Endothelial cell of umbilical vein (primary cell): Measurements from ENCODE around the gene ACOT7.

Source experiments
- CTCF ChIP-seq, 2 donors: IDR thresholded peaks; 1 replicate in 1 of 2; 2 replicates in 1 of 2; pipeline ENCODE4 v1.5.1; 2011; ENCODE audit warnings: low read length in 2 of 2, mild to moderate bottlenecking in 2 of 2, moderate library complexity in 2 of 2, control low read depth in 1 of 2, inconsistent platforms in 1 of 2, low read depth in 1 of 2; ENCODE audit not compliant: insufficient read depth in 1 of 2; ENCODE audit errors: extremely low read depth in 1 of 2
- FOS ChIP-seq: IDR thresholded peaks from 2 replicates; pipeline ENCODE4 v1.6.1; 2011; ENCODE audit warnings: mild to moderate bottlenecking, low read length, moderate library complexity, borderline replicate concordance; ENCODE audit not compliant: insufficient read depth
- JUN ChIP-seq: IDR thresholded peaks from 2 replicates; pipeline ENCODE4 v1.6.1; 2011; ENCODE audit warnings: borderline replicate concordance, low read depth; ENCODE audit not compliant: insufficient read length, insufficient read depth
- POLR2AphosphoS5 ChIP-seq: IDR thresholded peaks from 2 replicates; pipeline ENCODE4 v1.6.1; 2012; ENCODE audit warnings: low read depth, mild to moderate bottlenecking, control low read depth, low read length, moderate library complexity; ENCODE audit not compliant: insufficient read depth

- TF ChIP-seq CTCF (IDR thresholded peaks at IDR 0.05; ENCODE audit: extremely low read depth in 1 of 2, insufficient read depth in 1 of 2, low read depth in 1 of 2, low read length in 2 of 2), result no peak
- TF ChIP-seq FOS, result peak; percentile 27
- TF ChIP-seq POLR2AphosphoS5, result no peak
- TF ChIP-seq JUN, result no peak
Observed at GRCh38 chr1:6386371-6386949, 7.1 kb downstream of the ACOT7 start.
